Measurements from ENCODE around the gene CEP68.

DNA sequence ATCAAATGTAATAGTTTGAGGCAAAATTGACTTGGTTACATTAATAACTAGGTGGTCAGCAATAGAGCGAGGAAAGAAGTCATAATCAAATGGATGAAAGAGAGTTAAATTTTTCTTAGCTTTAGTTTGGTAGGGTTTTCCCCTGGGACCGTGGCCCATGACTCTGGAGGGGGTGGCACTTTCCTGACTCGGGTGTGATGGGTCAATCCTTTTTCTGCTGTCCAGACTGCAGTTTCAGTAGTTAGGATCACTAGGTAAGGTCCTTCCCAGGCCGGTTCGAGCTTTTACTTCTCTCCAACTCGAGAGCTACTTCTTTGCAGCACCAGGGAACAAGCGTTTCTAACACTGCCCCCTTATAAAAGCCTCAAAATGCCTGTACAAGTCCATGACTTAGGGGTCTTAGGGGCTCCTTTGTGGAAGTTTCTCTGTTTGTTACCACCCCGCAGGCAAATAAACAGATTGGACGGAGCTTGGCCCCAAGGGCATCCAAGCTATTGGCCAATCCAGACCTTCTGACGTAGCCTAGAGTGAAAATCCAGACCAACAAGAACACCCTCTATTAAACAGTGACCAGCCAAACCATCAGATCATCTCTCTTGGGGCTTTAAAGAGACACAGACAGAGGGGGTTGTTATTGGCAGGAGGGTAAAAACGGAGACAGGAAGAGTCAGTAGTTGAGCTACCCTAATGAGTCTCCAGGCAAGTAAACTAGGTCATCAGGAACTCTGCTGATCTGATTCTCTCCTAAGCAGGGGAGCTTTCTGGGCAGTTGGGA, 9.4 kb upstream of the CEP68 start:
- no peak for TF ChIP-seq POLR2A (IDR thresholded peaks at IDR 0.05)
- TF ChIP-seq, protein P1, sequence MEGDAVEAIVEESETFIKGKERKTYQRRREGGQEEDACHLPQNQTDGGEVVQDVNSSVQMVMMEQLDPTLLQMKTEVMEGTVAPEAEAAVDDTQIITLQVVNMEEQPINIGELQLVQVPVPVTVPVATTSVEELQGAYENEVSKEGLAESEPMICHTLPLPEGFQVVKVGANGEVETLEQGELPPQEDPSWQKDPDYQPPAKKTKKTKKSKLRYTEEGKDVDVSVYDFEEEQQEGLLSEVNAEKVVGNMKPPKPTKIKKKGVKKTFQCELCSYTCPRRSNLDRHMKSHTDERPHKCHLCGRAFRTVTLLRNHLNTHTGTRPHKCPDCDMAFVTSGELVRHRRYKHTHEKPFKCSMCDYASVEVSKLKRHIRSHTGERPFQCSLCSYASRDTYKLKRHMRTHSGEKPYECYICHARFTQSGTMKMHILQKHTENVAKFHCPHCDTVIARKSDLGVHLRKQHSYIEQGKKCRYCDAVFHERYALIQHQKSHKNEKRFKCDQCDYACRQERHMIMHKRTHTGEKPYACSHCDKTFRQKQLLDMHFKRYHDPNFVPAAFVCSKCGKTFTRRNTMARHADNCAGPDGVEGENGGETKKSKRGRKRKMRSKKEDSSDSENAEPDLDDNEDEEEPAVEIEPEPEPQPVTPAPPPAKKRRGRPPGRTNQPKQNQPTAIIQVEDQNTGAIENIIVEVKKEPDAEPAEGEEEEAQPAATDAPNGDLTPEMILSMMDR (IDR thresholded peaks at IDR 0.05), result no peak
